HG03045 (cell line): ENCODE measurements around the gene NRXN2.

Experiments
- ATAC-seq: cut with Tn5 transposase; IDR thresholded peaks from one replicate; pipeline ENCODE4 v1.9.1; 2021; ENCODE audit warnings: mild to moderate bottlenecking, moderate library complexity; ENCODE audit not compliant: unreplicated experiment

NRXN2 gene

GRCh38 chr11:64632654-64633053, 90.3 kb downstream of the NRXN2 start:
- no peak for ATAC-seq

- ATAC-seq: no peak
Observed at GRCh38 chr11:64632237-64632636, 90.8 kb downstream of the NRXN2 start.

GRCh38 chr11:64631675-64632074, 91.3 kb downstream of the NRXN2 start:
- ATAC-seq: no peak

- ATAC-seq: no peak
Observed at GRCh38 chr11:64629796-64630562, 93.0 kb downstream of the NRXN2 start.

GRCh38 chr11:64629103-64629502, 93.9 kb downstream of the NRXN2 start:
- ATAC-seq: no peak

GRCh38 chr11:64628596-64628995, 94.4 kb downstream of the NRXN2 start:
- no peak for ATAC-seq

- ATAC-seq: no peak
Observed at GRCh38 chr11:64627371-64627770, 95.6 kb downstream of the NRXN2 start.

- no peak for ATAC-seq
Observed at GRCh38 chr11:64626637-64627036, 96.4 kb downstream of the NRXN2 start.

- ATAC-seq: no peak
Observed at GRCh38 chr11:64624883-64625481, 98.0 kb downstream of the NRXN2 start.

- ATAC-seq: no peak
Observed at GRCh38 chr11:64622681-64623080, 100.3 kb downstream of the NRXN2 start.

GRCh38 chr11:64621283-64622019, 101.5 kb downstream of the NRXN2 start:
- no peak for ATAC-seq

- ATAC-seq: no peak
Observed at GRCh38 chr11:64620381-64620971, 102.5 kb downstream of the NRXN2 start.

GRCh38 chr11:64619811-64620380, 103.1 kb downstream of the NRXN2 start:
- no peak for ATAC-seq

- no peak for ATAC-seq
Observed at GRCh38 chr11:64619196-64619595, 103.8 kb downstream of the NRXN2 start.

- ATAC-seq: no peak
Observed at GRCh38 chr11:64616817-64617216, 106.2 kb downstream of the NRXN2 start.

GRCh38 chr11:64614917-64615316, 108.1 kb downstream of the NRXN2 start:
- no peak for ATAC-seq

GRCh38 chr11:64613648-64614047, 109.3 kb downstream of the NRXN2 start:
- no peak for ATAC-seq

GRCh38 chr11:64611869-64612646, 110.9 kb downstream of the NRXN2 start:
- ATAC-seq: no peak

GRCh38 chr11:64611176-64611575, 111.8 kb downstream of the NRXN2 start:
- no peak for ATAC-seq

- ATAC-seq: no peak
Observed at GRCh38 chr11:64610596-64610995, 112.4 kb downstream of the NRXN2 start.
